ENCODE data around the gene WDFY4. TPM values are rescaled to one million over a fixed set of nuclear protein-coding genes. Genes with fewer than 3 reads are reported as not detected.

WDFY4 gene
- total and polyA plus RNA-seq, 2 of the 4 experiments (the other 2 are of a cell fraction) = not detected

- no peak overlapping the region for H2BK20ac ChIP-seq (ENCODE audit: low read depth, low read length)
- intact Hi-C loops (cut with micrococcal nuclease) = no loop called here
- WGBS, 2 experiments (ENCODE audit: extremely low coverage in 2 of 2, insufficient read length in 1 of 2) = 69% methylated on average over 3 of the region's 6 CpGs; no CpG with 5 or more reads in 1 of the 2 experiments
- CTCF ChIA-PET = no interaction called here
- H3K56ac ChIP-seq (ENCODE audit: extremely low read depth, insufficient read depth, low read length) = no peak overlapping the region
- no peaks in the 10 kb centered on the region for H3K9me1 ChIP-seq (ENCODE audit: insufficient read depth, low read length)
- H2AFZ ChIP-seq (replicated peaks; ENCODE audit: low read length, poor library complexity) = no peak overlapping the region
- dilution Hi-C loops (cut with HindIII; ENCODE audit: low sequenced_read_pairs, unreplicated experiment) = no loop called here
- H4K8ac ChIP-seq (ENCODE audit: low read depth in 2 of 2, low read length in 2 of 2) = no peak overlapping the region
- no peaks in the 10 kb centered on the region for H3K79me1 ChIP-seq (ENCODE audit: low read depth in 1 of 2, low read length in 2 of 2)
- no peak overlapping the region for H3K4me3 ChIP-seq (ENCODE audit: insufficient read depth, low read depth, low read length)
- no peak overlapping the region for H2AK9ac ChIP-seq (replicated peaks; ENCODE audit: low read depth, low read length, poor library complexity)
- H3K9me3 ChIP-seq (ENCODE audit: control insufficient read depth, insufficient read depth, low read length) = no peaks in the 10 kb centered on the region
- H3K23ac ChIP-seq (ENCODE audit: low read depth, low read length) = no peak overlapping the region
- H3K9ac ChIP-seq (ENCODE audit: low read depth, low read length) = no peak overlapping the region
- H4K91ac ChIP-seq (ENCODE audit: insufficient read depth, low read depth, low read length) = no peak overlapping the region
- H3K27ac ChIP-seq (ENCODE audit: insufficient read depth, low read length) = no peak overlapping the region
- H2BK15ac ChIP-seq (ENCODE audit: low read depth, low read length) = no peak overlapping the region
- no peaks in the 10 kb centered on the region for H3K4me1 ChIP-seq (ENCODE audit: control insufficient read depth, insufficient read depth, low read length)
- no peaks in the 10 kb centered on the region for H3K27me3 ChIP-seq (ENCODE audit: control insufficient read depth, insufficient read depth, low read length)
- H3K14ac ChIP-seq (replicated peaks; ENCODE audit: low read depth, low read length) = no peak overlapping the region
- no peak overlapping the region for H3K18ac ChIP-seq (ENCODE audit: low read depth, low read length)
- no peaks in the 10 kb centered on the region for H3K36me3 ChIP-seq (ENCODE audit: control insufficient read depth, insufficient read depth, low read length)
- no peak overlapping the region for H2BK120ac ChIP-seq (ENCODE audit: low read depth, low read length)
- DNase-seq (no peak), ATAC-seq (ENCODE audit: low read depth) (no peak)
- H4K5ac ChIP-seq (ENCODE audit: low read depth, low read length) = no peak overlapping the region
- no peak for TF ChIP-seq NFE2L2 (IDR thresholded peaks at IDR 0.05; ENCODE audit: low read depth, low read length)
- no peak for TF ChIP-seq RFX5 (IDR thresholded peaks at IDR 0.05; ENCODE audit: low read depth, low read length)
- TF ChIP-seq BHLHE40 (IDR thresholded peaks at IDR 0.05; ENCODE audit: low read depth, low read length) = no peak
- TF ChIP-seq RCOR1 (IDR thresholded peaks at IDR 0.05; ENCODE audit: insufficient replicate concordance, low read length) = no peak
- no peak for TF ChIP-seq CHD1 (IDR thresholded peaks at IDR 0.05; ENCODE audit: low read depth, low read length)
- TF ChIP-seq USF2 (IDR thresholded peaks at IDR 0.05; ENCODE audit: low read depth, low read length) = no peak
- no peak for TF ChIP-seq ELK1 (IDR thresholded peaks at IDR 0.05; ENCODE audit: borderline replicate concordance, low read depth, low read length)
- no peak for TF ChIP-seq CTCF (conservative IDR thresholded peaks at IDR 0.05; ENCODE audit: low read depth, low read length)
- TF ChIP-seq POLR2A (IDR thresholded peaks at IDR 0.05; ENCODE audit: low read depth, low read length) = no peak
- TF ChIP-seq MAZ (IDR thresholded peaks at IDR 0.05; ENCODE audit: borderline replicate concordance, low read depth, low read length) = no peak
- no peak for TF ChIP-seq MXI1 (IDR thresholded peaks at IDR 0.05; ENCODE audit: borderline replicate concordance, low read depth, low read length)
- no peak for TF ChIP-seq CEBPB (IDR thresholded peaks at IDR 0.05; ENCODE audit: low read depth, low read length)
- TF ChIP-seq RAD21 (IDR thresholded peaks at IDR 0.05; ENCODE audit: low read length) = no peak
- no peak for TF ChIP-seq FOS (IDR thresholded peaks at IDR 0.05; ENCODE audit: low read depth, low read length)
- no peak for TF ChIP-seq MAFK (IDR thresholded peaks at IDR 0.05; ENCODE audit: low read depth, low read length)
- TF ChIP-seq SMC3 (IDR thresholded peaks at IDR 0.05; ENCODE audit: low read depth, low read length) = no peak
- POLR2A ChIA-PET (ENCODE audit: unreplicated experiment) = no interaction called here
- no peaks in the 10 kb centered on the region for H4K20me1 ChIP-seq (ENCODE audit: insufficient read depth, low read length)
- no peak overlapping the region for H2BK5ac ChIP-seq (ENCODE audit: low read depth, low read length, poor library complexity, severe bottlenecking)
- no peak overlapping the region for H3K4ac ChIP-seq (ENCODE audit: low read depth, low read length)
- BruUV-seq (replicated peaks) = no TSS peak
- H3K4me2 ChIP-seq (ENCODE audit: low read depth, low read length) = no peak overlapping the region
- in situ Hi-C loops (cut with MboI; ENCODE audit: low sequenced_read_pairs) = no loop called here
- no peak overlapping the region for H2AK5ac ChIP-seq (ENCODE audit: low read depth, low read length)
Measured at GRCh38 chr10:48779546-48780152, 95.0 kb downstream of the WDFY4 start.

All from IMR-90 (cell line).